Glomerular visceral epithelial cell (primary cell): ENCODE data around the gene PAX3.

Experiments used
- DNase-seq: peaks from one replicate; pipeline ENCODE4 v3.0.0-alpha.2; 2016; ENCODE audit errors: extremely low spot score

Gene PAX3

DNA sequence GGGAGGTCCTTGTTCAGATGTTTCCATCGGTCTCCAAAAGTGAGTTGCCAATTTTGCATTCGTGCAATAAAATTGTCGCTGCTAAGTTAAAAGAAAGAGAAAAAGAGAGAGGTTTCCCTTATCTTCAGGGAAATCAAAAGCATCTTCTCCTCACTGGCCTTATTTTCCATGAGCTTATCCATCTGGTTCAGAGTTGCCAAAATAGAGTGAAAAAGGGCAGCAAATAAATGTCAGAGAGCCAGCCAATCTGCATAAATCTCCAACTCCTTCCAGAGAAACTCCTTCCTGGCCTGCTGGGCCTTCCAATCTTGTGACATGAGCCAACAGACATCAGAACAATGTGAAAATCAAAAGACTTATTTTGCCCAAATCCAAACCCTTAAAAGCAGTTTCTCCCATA, 28.4 kb downstream of the PAX3 start:
- no peak for DNase-seq

DNA sequence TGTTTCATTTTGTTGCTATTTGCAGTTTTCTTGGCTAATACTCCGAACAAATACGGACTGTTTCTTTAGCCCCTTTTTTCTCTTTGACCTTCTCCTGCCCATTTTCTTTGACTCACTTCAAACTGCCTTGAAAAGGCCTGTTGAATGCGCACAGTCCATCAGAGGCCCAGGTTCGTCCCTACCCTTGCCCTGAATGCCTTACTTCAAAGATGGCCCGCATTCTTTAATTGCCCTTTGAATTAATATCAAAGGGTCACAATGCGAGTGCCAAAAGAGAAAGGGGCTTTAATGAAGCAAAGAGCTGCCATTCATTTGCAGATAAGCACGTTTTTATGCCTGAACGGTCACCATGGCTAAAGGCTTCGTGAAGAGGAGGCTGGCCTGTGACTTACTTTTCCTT, 29.7 kb downstream of the PAX3 start:
- DNase-seq = no peak

DNA sequence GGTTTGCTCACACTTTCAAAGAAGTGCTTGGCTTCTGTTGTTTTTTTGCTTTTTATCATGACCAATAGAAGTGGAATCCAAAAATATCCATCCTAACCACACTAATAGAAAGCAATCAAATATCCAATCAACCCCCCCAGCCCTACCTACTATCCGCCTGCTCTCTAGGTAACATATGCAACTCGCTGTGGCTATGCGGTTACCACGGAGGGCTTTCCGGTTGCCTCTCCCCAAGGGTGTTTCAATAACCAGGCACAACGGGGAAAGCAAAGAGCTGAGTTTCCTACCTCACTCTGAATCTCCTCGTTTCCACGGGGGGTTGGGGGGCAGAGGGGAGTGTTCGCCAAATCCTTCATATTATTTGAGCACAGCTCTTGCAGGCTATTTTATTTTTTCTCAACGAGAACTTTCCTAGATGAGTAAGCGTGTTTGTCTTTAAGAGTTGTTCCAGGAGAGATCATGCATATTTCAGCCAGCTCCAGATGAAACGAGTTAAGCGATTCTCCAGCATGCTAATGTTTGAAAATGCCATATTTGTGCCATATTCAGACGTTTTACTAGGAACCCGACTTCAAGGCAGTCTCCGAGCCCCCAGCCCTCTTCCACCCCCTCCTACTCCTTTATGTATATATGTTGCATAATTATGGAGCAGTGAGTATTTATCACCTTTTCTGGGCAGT, 30.3 kb downstream of the PAX3 start:
- DNase-seq = no peak

DNA sequence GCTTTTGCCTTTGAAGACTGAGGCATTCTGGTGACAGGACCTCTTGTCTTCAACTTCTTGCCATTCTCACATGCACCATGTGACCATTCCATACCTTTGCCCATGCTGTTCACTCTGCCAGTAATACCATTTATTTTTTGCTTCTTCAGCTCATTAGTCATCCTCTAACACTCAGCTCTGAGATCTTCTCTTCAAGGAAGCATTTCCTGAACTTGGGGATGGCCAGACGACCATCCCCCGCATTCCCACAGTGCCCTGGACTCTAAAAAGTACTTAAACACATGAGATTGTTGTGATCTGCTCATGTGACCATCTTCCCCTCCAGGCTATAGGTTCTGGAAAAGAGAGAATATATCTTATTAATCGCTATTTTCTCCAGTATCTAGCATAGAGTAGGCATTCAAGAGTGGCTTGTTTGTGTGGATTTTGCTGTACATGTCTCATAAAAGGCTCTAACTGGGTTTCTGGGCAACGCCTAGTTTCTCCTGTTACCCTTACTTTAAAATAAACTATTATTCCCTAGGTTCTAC, 33.9 kb downstream of the PAX3 start:
- DNase-seq = no peak

DNA sequence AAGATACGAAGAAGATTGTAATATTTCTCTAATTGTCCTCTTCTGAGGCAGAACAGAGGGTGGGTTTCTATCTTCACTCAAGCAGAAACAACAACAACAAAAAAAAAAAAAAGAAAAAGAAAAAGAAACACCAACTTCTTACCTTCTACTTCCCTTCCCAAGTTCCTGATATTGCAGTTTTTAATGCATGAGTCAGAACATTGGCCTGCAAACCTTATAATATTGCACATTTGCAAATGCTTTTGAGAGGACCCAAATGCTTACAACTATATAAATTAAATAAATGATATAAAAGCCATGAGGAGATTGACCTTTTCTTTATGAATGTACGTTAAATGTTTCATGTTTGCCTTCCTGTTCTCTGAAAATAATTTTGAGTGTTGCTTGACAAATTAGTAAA, 37.3 kb downstream of the PAX3 start:
- no peak for DNase-seq

DNA sequence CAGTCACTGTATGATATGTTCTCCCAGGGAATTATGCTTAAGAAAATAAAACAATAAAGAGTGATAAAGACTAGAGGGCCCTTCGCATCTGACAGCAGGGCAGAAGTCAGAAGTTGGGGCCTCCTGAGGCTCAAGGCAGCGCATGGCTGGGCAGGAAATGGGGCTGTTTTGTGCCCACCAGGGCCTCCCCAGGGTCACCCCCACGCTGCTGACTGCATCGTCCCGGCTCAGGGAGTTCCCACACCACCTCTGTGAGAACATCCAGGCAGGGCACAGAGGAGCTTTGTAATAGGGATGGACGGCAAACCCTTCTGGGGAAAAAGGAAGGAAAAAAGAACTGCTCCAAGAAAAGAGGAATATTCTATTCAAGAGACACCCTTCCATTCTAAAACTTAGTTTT, 41.2 kb downstream of the PAX3 start:
- no peak for DNase-seq

DNA sequence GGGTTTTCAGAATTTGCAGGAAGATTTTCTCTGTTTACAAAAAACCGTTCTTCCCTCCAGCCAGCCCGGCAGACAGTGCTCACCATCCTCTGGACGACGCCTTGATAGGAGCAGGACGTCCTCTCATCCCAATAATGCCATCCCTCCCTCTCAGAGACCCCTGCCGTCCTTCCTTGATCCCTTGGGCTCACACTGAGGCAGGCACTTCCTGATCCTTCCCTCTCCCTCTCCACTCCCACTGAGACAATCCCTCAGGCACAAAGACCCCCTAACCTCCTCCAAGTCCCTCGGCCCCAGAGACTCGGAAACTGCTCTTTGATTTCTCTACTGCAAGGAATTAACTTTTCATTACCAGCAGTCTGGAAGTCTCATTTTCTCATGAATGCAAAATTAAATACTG, 42.5 kb downstream of the PAX3 start:
- no peak for DNase-seq

DNA sequence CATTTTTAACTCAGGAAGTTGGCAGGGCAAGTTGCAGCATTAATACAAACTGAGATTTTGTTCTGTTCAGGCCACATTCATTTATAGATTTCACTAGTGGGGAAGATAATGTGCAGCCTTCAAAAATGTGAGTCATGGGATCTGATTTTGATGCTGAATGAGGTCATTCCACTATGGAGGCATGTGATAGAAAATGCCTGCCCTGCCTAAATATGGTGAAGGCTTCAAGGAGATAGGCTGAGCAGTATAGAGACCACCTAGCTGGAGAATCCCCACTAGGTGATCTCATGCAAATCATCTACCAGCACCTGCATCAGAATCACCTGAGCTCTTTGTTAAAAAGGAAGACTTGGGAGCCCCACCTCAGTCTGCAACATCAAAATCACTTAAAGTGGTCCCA, 43.7 kb downstream of the PAX3 start:
- DNase-seq = no peak

DNA sequence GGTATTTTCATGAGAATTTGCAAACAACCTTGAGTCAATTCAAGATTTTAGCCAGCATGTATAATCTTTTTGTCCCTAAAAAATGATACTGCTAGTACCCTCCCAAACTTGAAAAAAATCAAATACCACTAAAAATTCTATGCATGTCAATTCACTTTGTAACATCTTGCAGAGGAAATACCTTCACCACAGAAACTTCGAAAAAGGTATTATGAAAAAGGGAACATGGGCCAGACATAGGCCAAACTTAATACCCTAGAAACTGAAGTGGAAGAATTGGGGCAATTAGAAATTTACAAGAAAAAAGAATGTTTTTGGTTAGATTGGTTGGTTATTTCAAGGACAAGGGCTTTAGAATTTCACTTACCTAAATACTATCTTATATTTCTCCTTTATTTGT, 48.5 kb downstream of the PAX3 start:
- no peak for DNase-seq

DNA sequence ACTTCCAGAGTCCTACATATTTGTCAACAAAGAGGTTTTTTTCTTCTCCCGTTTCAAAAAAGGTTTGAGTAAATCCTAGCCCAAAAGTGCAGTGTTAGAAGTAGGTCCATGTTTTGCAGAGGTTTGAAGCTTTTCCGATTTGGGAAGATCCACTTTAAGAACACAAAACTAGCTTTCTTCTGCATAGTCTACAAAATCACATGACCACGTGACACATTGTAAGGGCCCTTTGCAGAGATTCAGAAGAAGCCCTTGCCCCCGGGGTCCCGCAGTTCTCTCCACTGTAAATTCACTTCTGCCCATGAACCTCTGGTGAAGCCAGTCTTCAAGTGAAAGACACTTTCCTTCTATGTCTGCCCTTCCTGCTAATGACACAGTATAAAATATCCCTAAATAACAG, 49.4 kb downstream of the PAX3 start:
- DNase-seq = no peak

DNA sequence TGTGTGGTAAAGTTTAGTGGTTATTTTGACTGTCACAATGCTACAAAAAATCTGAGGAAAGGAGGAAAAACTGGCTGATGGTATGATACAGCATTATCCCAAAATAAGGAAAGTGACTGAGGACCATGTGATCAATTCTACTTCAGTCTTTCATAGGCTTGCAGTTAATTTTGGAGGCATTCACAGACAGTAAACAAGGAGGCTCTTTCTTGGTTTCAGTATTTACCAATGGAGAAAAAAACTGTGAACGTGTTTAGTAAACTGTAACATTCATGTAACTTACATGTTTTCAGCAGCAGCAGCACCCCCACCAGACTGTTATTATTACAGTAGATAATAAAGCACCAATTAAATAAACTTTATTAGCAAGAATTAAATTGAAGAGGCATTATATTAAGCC, 50.0 kb downstream of the PAX3 start:
- DNase-seq = no peak

DNA sequence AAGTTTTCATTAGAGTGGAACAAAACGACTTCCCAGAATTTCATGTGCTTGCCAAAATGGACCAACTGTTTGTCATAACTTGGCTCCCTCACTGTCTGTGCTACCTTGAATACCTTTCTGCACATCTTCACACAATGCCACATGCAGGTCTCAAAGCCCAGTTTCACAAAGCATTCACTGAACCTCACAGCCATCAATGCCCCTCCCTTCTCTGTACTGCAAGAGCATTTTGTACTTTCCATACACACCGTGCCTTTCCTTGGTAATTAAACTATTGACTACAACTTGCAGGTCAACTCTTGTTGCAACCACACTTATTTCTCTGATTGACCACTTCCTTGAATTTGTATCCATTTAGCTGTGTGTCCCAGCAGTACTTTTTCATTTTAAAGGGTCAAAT, 50.5 kb downstream of the PAX3 start:
- no peak for DNase-seq

DNA sequence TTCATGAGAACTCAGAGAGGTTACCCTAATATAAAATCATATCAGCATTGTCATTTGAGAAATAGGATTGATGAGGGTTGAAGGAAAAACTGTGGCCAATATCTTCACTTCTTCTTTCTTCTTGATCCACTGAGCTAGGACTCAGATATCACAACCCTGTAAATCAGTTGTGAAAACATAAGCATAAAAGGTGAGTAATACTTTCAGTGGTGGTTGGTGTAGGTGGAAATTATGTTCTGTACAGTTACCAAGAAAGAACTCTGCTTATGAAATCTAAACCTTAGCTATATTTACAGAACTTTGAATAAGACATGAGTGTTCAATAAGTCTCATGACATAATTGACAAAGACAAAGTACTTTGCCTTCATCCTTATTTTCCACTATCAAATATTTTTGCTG, 56.3 kb downstream of the PAX3 start:
- DNase-seq = no peak

DNA sequence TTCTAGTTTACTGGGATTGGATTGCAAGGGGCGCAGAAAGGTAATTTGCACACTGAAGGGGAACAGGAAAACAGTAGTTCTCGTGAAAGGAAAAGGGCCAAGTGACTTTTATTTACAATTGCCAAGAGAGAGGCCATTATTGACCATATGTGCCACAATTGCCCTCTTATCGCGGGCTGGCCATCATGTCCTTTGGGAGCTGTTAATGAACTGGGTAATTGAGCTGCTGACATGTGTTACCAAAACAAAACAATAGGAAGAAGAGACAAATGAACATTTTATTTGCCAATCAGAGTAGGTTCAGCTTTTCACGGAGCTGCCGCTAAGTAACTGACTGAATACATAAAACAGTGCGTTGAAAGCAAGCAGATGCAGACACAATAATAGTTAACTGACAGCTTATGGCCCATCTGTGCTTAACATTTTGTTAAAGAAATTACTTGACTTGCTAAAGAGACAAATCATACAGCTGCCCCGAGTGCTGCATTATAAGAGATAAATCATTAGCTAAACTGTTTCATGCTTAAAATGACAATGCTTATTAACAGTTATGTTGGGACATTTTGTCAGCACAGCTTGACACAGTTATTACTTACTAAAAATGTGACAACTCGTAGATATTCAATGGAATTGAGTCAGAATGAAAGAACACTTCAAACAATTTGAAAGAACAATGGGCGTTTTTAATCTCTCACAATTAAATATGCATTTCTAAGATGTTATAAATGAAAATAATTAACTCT, 57.5 kb downstream of the PAX3 start:
- no peak for DNase-seq

DNA sequence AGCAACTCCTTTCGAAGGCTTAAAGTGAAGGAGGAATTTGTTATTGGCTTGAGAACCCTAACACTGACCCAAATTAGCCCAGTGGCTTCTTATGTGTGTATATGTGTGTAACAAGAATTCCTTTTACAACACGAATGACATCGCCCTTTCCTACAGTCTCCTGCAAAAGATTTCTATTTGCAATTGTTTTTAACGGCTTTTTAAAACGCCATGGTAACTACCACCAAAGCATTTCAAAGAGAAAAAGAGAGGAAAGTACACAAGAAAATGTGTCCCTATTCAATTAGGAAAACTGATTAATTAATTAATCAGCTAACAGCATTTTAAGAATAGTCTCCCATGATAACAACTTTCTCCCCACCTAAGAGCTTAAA, 58.1 kb downstream of the PAX3 start:
- no peak for DNase-seq

DNA sequence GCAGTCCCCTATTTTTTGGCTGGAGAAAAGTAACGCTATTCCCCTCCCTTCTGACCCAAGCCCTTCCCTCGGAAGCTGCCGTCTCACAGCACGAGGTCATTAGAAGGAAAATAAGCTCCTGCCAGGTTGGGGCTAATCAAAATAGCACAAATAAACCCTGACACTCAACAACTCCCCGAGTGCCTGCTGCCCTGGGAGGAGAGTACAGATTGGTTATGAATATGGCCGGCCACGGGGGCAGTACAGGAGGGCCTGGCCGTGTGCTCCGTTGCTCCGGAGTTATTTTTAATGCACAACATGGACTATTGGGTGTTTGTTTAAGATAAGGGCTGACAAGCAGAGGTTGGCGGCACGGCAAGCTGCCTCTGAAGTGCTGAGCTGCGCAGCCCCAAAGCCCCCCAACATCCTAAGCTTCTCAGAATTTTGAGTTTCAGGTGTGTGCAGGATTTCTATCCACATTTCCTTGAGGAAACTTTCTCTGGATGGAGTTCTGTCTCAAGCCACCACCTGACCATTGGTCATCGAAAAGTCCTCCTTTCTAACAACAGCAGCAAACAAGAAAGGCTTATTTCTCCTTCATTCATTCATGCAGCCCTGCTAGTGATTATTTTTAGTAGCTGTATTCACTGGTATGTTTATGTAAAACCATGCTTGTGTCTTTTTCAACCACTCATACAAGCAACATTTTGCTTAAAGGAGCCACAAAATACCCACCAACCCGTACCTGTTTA, 58.7 kb downstream of the PAX3 start:
- DNase-seq = no peak

DNA sequence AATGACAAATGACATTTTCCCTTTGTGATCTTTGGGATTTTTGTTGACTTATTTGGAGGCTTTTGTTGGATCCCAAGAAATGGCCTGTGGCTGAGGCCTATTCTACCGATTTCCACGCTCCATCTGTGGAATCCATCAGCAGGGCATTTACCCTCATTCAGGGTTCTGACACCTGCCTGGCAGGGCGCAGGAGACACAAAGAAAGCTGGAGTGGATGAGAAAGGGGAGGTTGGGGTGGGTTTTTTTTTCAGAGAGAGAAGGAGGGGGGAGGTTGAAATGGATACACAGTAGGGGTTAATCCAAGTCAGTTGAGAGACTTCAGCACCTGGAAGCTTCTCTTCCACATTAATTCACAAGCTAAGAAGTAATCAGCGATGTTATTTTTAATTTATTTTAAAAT, 59.7 kb downstream of the PAX3 start:
- no peak for DNase-seq

DNA sequence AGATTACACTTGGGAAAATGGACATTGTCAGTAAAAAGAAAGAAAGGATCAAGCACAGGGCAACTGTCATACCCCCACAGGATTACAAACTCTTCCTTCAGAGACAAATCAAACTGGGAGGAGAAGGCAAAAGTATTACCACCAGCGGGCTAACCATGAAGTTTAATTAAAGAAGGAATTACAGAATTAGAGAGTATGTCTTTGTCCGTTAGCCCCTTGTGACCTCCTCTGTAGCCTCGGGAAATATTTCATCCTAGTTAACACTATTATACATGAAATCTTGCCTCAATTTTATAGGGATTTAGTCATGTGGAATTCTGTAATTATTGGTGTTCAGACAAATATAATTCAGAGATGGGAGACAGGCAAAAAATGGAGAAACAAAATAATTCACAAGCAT, 60.7 kb downstream of the PAX3 start:
- no peak for DNase-seq

DNA sequence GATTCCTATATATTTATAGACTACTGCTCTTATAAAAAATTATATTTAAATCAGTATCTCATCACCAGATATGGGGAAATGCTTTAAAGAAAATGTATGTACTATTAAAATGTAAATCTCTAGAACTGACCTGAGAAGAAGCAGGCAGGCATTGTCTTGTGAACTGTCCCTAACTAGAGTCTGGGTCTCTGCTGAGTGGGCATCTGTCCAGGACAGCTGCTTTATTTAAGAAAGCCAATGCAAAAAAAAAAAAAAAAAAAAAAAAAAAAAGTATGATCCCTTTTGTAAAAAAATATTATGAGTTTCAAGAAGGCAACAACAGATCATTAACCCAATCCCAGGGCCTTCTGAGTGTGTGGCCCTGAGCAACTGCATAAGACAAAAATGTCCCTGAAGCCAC, 66.0 kb downstream of the PAX3 start:
- DNase-seq = no peak

DNA sequence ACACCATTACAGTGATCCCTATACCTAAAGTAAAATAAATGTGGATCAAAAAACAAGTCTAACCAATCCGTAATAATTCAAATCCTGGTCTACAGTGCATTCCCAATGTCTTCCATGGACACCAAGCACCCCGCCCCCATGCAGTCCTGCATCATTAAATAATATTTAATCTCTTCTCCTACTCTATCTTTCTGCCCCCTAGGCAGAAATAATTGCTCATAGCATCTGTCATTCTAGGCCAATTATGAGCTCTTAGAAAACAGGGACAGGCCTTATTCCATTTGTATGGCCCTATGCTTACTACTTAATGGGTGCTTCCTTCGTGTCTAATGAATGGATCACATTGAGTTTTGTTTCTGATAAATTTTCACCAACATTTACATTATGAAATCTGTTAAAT, 66.4 kb downstream of the PAX3 start:
- no peak for DNase-seq

DNA sequence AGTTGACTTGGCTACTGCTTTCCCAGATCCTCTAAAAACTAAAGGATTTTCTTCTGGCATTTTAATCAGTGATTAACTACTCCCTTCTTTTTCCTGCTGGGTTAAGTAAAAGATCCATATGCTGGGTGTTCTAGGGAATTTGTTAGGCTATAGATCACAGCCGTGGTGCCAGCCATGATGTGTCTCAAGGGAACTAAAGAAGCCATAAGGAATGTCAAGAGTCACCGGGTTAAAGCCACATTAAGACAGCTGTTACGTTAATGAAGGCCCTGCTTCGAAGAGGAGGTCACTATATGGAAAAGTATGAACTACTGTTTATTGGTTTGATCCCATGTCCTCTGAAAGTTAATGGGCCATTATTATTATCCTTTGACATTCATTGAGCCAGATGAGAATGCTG, 70.7 kb downstream of the PAX3 start:
- DNase-seq = no peak

DNA sequence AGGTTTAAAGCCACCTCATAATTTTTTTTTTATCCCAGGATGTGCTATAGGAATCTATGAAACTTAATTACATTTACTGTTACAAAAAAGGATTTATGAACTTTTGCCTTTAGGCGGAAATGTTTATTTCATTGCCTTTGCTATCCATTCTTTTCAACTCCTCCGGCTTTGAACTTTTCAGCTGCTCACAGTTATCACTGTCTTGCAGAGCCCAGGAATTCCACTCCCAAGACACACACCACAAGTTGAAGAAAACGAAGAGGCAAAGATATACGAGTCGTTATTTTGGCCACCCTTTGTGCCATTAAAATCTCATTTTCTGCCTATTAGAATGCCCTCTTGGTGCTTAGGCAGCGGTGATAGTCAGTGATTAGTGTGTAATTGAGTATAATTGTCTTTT, 80.0 kb downstream of the PAX3 start:
- DNase-seq = no peak

DNA sequence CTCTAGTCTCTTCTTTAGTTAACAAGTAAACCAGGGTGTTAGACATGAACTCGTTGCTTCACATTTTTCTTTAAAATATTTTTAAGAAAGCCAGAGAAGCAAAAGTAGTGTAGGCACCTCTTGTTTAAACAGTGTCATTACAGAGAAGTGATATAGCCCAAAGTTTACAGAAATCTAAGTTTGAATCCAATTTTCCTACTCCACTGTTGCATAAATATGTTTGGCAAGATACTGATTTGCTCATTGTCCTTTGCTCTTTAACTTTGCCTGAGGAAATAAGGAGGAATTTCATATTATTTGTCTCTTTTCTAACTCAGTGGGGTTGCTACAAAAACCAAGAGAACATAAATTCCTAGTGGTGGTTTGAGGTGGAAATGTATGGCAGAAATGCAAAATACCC, 81.1 kb downstream of the PAX3 start:
- no peak for DNase-seq
